ENCODE results near the gene MED12L. TPM values are rescaled to one million over a fixed set of nuclear protein-coding genes. Genes with fewer than 3 reads are reported as not detected.

MED12L gene
- polyA plus RNA-seq, 1 donor from 2014 or later: 28.5 TPM

DNA sequence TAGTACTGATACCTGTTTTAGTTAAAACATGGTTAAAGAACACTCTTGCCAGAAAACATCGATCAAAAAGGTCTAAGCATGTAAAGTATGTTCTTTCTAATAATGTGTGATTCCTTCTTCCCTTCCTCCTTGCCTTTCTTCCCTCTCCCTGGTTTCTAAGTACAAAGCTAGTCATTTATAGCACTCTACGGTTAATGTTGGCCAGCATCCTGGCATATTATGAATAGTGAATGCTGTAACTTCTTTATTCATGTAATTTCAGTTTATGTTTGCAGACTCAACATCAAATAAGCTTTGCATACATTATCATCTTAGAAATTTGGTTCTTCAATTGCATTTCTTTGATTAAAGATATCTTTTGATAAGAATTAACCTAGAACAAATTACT, 272.0 kb downstream of the MED12L start:
- no peak overlapping the region for H3K27ac ChIP-seq (ENCODE audit: low read length)
- H3F3A ChIP-seq (ENCODE audit: insufficient read depth, low read length, poor library complexity, severe bottlenecking): no peaks in the 10 kb centered on the region
- no peak overlapping the region for H3K9ac ChIP-seq (ENCODE audit: low read length)
- H3K79me2 ChIP-seq (replicated peaks; ENCODE audit: insufficient read depth, low read length): no peaks in the 10 kb centered on the region
- no peak overlapping the region for H3K4me2 ChIP-seq (ENCODE audit: low read length)
- H3K9me3 ChIP-seq (ENCODE audit: low read length): no peaks in the 10 kb centered on the region
- TF ChIP-seq SMC3 (conservative IDR thresholded peaks at IDR 0.05; ENCODE audit: poor library complexity): no peak
- no peak for TF ChIP-seq EP300 (conservative IDR thresholded peaks at IDR 0.05; ENCODE audit: poor library complexity, severe bottlenecking)
- TF ChIP-seq POLR2AphosphoS5 (IDR thresholded peaks at IDR 0.05): no peak
- no peak for TF ChIP-seq TAF1 (IDR thresholded peaks at IDR 0.05; ENCODE audit: low read depth)
- no peak for TF ChIP-seq MXI1 (conservative IDR thresholded peaks at IDR 0.05; ENCODE audit: poor library complexity, severe bottlenecking)
- no peak for TF ChIP-seq EZH2 (IDR thresholded peaks at IDR 0.05; ENCODE audit: borderline replicate concordance, insufficient read depth, low read length, poor library complexity, severe bottlenecking)
- TF ChIP-seq, protein P1, sequence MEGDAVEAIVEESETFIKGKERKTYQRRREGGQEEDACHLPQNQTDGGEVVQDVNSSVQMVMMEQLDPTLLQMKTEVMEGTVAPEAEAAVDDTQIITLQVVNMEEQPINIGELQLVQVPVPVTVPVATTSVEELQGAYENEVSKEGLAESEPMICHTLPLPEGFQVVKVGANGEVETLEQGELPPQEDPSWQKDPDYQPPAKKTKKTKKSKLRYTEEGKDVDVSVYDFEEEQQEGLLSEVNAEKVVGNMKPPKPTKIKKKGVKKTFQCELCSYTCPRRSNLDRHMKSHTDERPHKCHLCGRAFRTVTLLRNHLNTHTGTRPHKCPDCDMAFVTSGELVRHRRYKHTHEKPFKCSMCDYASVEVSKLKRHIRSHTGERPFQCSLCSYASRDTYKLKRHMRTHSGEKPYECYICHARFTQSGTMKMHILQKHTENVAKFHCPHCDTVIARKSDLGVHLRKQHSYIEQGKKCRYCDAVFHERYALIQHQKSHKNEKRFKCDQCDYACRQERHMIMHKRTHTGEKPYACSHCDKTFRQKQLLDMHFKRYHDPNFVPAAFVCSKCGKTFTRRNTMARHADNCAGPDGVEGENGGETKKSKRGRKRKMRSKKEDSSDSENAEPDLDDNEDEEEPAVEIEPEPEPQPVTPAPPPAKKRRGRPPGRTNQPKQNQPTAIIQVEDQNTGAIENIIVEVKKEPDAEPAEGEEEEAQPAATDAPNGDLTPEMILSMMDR (IDR thresholded peaks at IDR 0.05; ENCODE audit: poor library complexity, severe bottlenecking): no peak
- TF ChIP-seq, protein P2, sequence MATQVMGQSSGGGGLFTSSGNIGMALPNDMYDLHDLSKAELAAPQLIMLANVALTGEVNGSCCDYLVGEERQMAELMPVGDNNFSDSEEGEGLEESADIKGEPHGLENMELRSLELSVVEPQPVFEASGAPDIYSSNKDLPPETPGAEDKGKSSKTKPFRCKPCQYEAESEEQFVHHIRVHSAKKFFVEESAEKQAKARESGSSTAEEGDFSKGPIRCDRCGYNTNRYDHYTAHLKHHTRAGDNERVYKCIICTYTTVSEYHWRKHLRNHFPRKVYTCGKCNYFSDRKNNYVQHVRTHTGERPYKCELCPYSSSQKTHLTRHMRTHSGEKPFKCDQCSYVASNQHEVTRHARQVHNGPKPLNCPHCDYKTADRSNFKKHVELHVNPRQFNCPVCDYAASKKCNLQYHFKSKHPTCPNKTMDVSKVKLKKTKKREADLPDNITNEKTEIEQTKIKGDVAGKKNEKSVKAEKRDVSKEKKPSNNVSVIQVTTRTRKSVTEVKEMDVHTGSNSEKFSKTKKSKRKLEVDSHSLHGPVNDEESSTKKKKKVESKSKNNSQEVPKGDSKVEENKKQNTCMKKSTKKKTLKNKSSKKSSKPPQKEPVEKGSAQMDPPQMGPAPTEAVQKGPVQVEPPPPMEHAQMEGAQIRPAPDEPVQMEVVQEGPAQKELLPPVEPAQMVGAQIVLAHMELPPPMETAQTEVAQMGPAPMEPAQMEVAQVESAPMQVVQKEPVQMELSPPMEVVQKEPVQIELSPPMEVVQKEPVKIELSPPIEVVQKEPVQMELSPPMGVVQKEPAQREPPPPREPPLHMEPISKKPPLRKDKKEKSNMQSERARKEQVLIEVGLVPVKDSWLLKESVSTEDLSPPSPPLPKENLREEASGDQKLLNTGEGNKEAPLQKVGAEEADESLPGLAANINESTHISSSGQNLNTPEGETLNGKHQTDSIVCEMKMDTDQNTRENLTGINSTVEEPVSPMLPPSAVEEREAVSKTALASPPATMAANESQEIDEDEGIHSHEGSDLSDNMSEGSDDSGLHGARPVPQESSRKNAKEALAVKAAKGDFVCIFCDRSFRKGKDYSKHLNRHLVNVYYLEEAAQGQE (IDR thresholded peaks at IDR 0.05; ENCODE audit: borderline replicate concordance): no peak
- no peak for TF ChIP-seq RAD21 (conservative IDR thresholded peaks at IDR 0.05)
- H3K4me3 ChIP-seq (ENCODE audit: low read length): no peak overlapping the region
- H3K27me3 ChIP-seq (ENCODE audit: insufficient read depth, low read depth, low read length): no peaks in the 10 kb centered on the region
- H3K9me2 ChIP-seq (ENCODE audit: insufficient read depth, low read length): no peaks in the 10 kb centered on the region
- no peaks in the 10 kb centered on the region for H4K20me1 ChIP-seq (ENCODE audit: insufficient read depth)
- no peak overlapping the region for H2AFZ ChIP-seq (ENCODE audit: low read depth, low read length)
- peaks cover 5% of the 10 kb centered on the region for H3K36me3 ChIP-seq (ENCODE audit: insufficient read depth, low read length)

DNA sequence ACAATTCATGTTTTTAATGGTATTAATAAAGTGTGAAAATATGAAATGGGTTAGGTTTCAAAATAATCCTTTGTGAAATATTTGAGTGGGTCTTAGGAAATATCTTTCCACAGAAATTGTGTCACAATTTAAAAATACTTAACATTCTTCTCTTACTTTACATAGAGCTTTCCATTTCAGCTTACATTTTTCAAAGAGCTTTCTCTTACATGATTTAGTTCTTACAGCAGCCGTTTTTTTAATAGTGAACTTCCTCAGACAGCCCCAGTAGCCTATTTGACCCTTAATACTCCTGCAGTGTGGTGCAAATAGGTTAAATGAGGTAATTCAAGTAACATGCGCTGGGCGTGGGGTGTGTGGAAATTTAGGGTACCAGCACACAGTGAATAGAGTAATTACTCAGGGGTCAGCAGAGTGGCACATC, 277.3 kb downstream of the MED12L start:
- no peak overlapping the region for H3K9ac ChIP-seq (ENCODE audit: low read length)
- no peak overlapping the region for H3K27ac ChIP-seq (ENCODE audit: low read length)
- no peak overlapping the region for H3K4me3 ChIP-seq (ENCODE audit: low read length)
- H4K20me1 ChIP-seq (ENCODE audit: insufficient read depth): no peaks in the 10 kb centered on the region
- H3K9me3 ChIP-seq (ENCODE audit: low read length): no peaks in the 10 kb centered on the region
- H2AFZ ChIP-seq (ENCODE audit: low read depth, low read length): no peak overlapping the region
- TF ChIP-seq SMC3 (conservative IDR thresholded peaks at IDR 0.05; ENCODE audit: poor library complexity) (no peak), EP300 (conservative IDR thresholded peaks at IDR 0.05; ENCODE audit: poor library complexity, severe bottlenecking) (no peak), TAF1 (IDR thresholded peaks at IDR 0.05; ENCODE audit: low read depth) (no peak), RAD21 (conservative IDR thresholded peaks at IDR 0.05) (no peak), MXI1 (conservative IDR thresholded peaks at IDR 0.05; ENCODE audit: poor library complexity, severe bottlenecking) (no peak), POLR2AphosphoS5 (IDR thresholded peaks at IDR 0.05) (no peak), EZH2 (IDR thresholded peaks at IDR 0.05; ENCODE audit: borderline replicate concordance, insufficient read depth, low read length, poor library complexity, severe bottlenecking) (no peak)
- TF ChIP-seq, protein P2 (IDR thresholded peaks at IDR 0.05; ENCODE audit: borderline replicate concordance): no peak
- TF ChIP-seq, protein P1 (IDR thresholded peaks at IDR 0.05; ENCODE audit: poor library complexity, severe bottlenecking): no peak
- no peaks in the 10 kb centered on the region for H3F3A ChIP-seq (ENCODE audit: insufficient read depth, low read length, poor library complexity, severe bottlenecking)
- H3K9me2 ChIP-seq (ENCODE audit: insufficient read depth, low read length): no peaks in the 10 kb centered on the region
- H3K79me2 ChIP-seq (replicated peaks; ENCODE audit: insufficient read depth, low read length): no peaks in the 10 kb centered on the region
- H3K4me2 ChIP-seq (ENCODE audit: low read length): no peak overlapping the region
- peaks cover 5% of the 10 kb centered on the region for H3K36me3 ChIP-seq (ENCODE audit: insufficient read depth, low read length)
- no peaks in the 10 kb centered on the region for H3K27me3 ChIP-seq (ENCODE audit: insufficient read depth, low read depth, low read length)
